Lung (tissue), 12 donors: Measurements from ENCODE around the gene COL9A3. TPM values are rescaled to one million over a fixed set of nuclear protein-coding genes. Genes with fewer than 3 reads are reported as not detected.

Experiments used
- ATAC-seq: fragments of 200-7000 bp; cut with Tn5 transposase; one replicate; pipeline ENCODE4 v1.9.1; 2020; ENCODE audit warnings: moderate number of reproducible peaks; ENCODE audit not compliant: insufficient read depth, low FRiP score
- DNase-seq, 3 donors: peaks; one replicate each; pipeline ENCODE4 v3.0.0-alpha.2; 2013 to 2017
- H3K27ac ChIP-seq, 2 donors: one replicate each; pipeline ENCODE4 v1.5.1; 2013; ENCODE audit warnings: mild to moderate bottlenecking in 2 of 2, moderate library complexity in 2 of 2, control low read depth in 1 of 2, inconsistent platforms in 1 of 2, low read depth in 1 of 2, low read length in 1 of 2
- H3K27me3 ChIP-seq, 3 donors: one replicate each; pipeline ENCODE4 v1.5.1; 2013; ENCODE audit warnings: low read length in 2 of 3; ENCODE audit not compliant: control insufficient read depth in 3 of 3, insufficient read depth in 3 of 3
- H3K36me3 ChIP-seq, 4 donors: one replicate each; pipeline ENCODE4 v1.5.1; 2013; ENCODE audit warnings: low read length in 4 of 4, mild to moderate bottlenecking in 1 of 4, moderate library complexity in 1 of 4; ENCODE audit not compliant: control insufficient read depth in 4 of 4, insufficient read depth in 4 of 4
- H3K4me1 ChIP-seq, 5 donors: one replicate each; pipeline ENCODE4 v1.5.1; 2013; ENCODE audit warnings: low read length in 5 of 5, mild to moderate bottlenecking in 2 of 5, moderate library complexity in 1 of 5; ENCODE audit not compliant: control insufficient read depth in 5 of 5, insufficient read depth in 5 of 5
- H3K4me3 ChIP-seq: one replicate; pipeline ENCODE4 v1.5.1; 2013; ENCODE audit warnings: mild to moderate bottlenecking, control low read depth, moderate library complexity
- H3K9ac ChIP-seq, 2 donors: one replicate each; pipeline ENCODE4 v1.5.1; 2013; ENCODE audit warnings: low read length in 2 of 2, control low read depth in 1 of 2; ENCODE audit not compliant: insufficient read depth in 1 of 2
- H3K9me3 ChIP-seq, 4 donors: one replicate each; pipeline ENCODE4 v1.5.1; 2013; ENCODE audit warnings: low read length in 3 of 4, mild to moderate bottlenecking in 1 of 4, moderate library complexity in 1 of 4; ENCODE audit not compliant: control insufficient read depth in 4 of 4, insufficient read depth in 3 of 4
- WGBS, 2 donors: extraction: QIAGEN DNeasy Blood & Tissue Kit; methylation state at CpG; one replicate each; pipeline ENCODE4 v1.1.7; 2013; 5-methylcytosine and 5-hydroxymethylcytosine counted together
- polyA plus RNA-seq, 2 donors: library from polyadenylated mRNA; stranded (reverse); fragments of 200-250 nt; gene quantifications; one replicate each; pipeline ENCODE4 v1.2.1, GENCODE V29; 2013
- total RNA-seq, 2 donors: library from RNA; depleted of rRNA in 1 of 2; stranded (reverse); fragments of >200 nt in 1 of 2; gene quantifications; one replicate each; pipeline ENCODE4 v1.2.1, GENCODE V29; 2014 to 2021
- TF ChIP-seq, protein P1 (sequence below): IDR thresholded peaks from 2 replicates; pipeline ENCODE4 v1.5.1; 2012; ENCODE audit warnings: mild to moderate bottlenecking; ENCODE audit errors: control extremely low read depth, extremely low read depth
- donor health status: control.
- donor health status: control.
- donor health status: Bipolar disorder and iron deficiency.
- donor health status: healthy.
- donor health status: DM: yes; HTN: yes; CAD: no.

The COL9A3 gene
- total and polyA plus RNA-seq, 4 donors = 0.55 to 26.1 (median 4.0) TPM

DNA sequence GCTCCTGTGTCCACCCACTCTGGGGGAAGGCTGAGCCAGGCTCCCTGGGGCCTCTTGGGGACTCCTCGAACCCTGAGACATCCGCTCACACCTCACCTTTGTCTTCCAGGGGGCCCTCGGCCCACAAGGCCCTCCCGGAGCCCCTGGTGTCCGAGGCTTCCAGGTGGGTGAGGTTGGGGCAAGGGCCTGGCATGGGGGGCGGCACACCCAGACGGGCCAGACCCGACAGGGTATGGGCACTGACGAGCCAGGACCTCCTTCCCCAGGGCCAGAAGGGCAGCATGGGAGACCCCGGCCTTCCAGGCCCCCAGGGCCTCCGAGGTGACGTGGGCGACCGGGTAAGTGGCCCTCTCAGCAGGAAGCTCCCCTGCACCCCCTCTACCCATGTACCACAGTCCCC, 13.4 kb downstream of the COL9A3 start:
- Histone ChIP-seq H3K27me3 (no peaks in the 10 kb centered on the region), H3K4me1 (peaks cover 0 to 24% (median 7%) of the 10 kb centered on the region in 5 donors), H3K27ac (no peak overlapping the region), H3K4me3 (no peak overlapping the region), H3K36me3 (no peaks in the 10 kb centered on the region), H3K9ac (no peak overlapping the region), H3K9me3 (no peaks in the 10 kb centered on the region)
- DNase-seq = no peak
- 93 to 94% methylated on average over 14 of the region's 14 CpGs for WGBS, 2 donors
- no peak for ATAC-seq
- TF ChIP-seq, protein P1, sequence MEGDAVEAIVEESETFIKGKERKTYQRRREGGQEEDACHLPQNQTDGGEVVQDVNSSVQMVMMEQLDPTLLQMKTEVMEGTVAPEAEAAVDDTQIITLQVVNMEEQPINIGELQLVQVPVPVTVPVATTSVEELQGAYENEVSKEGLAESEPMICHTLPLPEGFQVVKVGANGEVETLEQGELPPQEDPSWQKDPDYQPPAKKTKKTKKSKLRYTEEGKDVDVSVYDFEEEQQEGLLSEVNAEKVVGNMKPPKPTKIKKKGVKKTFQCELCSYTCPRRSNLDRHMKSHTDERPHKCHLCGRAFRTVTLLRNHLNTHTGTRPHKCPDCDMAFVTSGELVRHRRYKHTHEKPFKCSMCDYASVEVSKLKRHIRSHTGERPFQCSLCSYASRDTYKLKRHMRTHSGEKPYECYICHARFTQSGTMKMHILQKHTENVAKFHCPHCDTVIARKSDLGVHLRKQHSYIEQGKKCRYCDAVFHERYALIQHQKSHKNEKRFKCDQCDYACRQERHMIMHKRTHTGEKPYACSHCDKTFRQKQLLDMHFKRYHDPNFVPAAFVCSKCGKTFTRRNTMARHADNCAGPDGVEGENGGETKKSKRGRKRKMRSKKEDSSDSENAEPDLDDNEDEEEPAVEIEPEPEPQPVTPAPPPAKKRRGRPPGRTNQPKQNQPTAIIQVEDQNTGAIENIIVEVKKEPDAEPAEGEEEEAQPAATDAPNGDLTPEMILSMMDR = no peak

DNA sequence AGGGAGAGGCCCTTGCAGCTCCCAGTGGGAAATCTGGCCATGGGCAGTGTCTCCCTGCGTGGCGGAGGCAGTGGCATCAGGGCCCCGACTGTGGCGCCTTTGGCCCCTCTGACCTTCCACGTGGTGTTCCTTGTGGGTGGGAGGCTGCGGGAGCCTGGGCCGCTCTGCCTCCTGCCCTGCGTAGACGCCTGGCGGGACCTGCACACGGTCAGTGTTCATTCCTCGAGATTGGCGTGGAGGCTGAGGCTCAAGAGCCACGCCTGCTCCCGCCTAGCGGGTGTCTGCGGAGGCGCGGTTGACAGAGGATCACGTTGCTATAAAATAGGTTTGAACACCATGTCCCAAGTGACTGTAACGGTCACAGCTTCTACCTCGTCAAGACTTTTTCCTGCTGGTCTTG, 14.0 kb downstream of the COL9A3 start:
- Histone ChIP-seq H3K4me3 (no peak overlapping the region), H3K4me1 (peaks cover 0 to 24% (median 7%) of the 10 kb centered on the region in 5 donors), H3K9ac (no peak overlapping the region), H3K36me3 (no peaks in the 10 kb centered on the region), H3K27me3 (no peaks in the 10 kb centered on the region), H3K27ac (no peak overlapping the region), H3K9me3 (no peaks in the 10 kb centered on the region)
- DNase-seq = peak in 1 of 3 donors; percentile 11
- TF ChIP-seq, protein P1 = no peak
- no peak for ATAC-seq
- 78 to 88% methylated on average over 22 of the region's 22 CpGs for WGBS, 2 donors

DNA sequence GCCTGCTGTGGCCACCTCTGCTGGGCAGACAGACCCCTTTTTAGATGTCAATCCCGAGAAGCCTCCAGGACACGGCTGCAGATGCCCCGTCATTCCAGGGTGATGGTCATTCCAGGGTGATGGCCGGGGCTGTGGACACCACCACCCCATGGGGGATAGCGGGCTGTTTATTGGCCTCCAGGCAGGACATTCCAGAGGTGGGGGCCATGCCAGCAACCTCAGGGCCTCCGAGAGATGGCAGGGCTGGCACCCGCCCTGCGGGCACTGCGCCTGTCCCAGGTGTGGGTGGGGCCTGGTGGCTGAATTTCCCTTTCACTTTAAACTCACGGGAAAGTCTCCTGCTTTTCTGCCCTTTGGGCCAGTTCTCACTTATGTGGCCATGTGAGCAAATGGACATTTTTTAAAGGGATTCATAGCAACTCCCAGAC, 14.5 kb downstream of the COL9A3 start:
- TF ChIP-seq, protein P1 = no peak
- Histone ChIP-seq H3K4me1 (peaks cover 0 to 24% (median 7%) of the 10 kb centered on the region in 5 donors), H3K27ac (no peak overlapping the region), H3K4me3 (no peak overlapping the region), H3K27me3 (no peaks in the 10 kb centered on the region), H3K9ac (no peak overlapping the region), H3K36me3 (no peaks in the 10 kb centered on the region), H3K9me3 (no peaks in the 10 kb centered on the region)
- peak in 1 of 3 donors; percentile 9 for DNase-seq
- ATAC-seq = no peak
- WGBS, 2 donors = 75 to 88% methylated on average over 10 of the region's 10 CpGs

DNA sequence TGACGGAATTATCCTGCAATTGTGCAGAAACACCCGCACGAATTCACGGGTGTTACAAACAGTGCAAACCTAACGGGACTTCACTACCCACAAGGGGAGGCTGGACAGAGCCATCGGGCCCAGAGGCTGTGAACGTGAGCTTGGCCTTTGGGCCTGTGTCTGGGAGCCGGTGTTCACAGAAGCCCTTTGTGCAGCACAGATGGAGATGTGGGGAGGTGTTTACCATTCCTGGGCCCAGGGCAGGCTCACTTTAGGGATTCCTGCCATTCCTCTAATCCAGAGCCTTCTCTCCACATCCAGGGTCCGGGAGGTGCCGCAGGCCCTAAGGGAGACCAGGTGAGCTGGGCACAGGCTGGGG, 15.0 kb downstream of the COL9A3 start:
- H3K9me3 ChIP-seq = no peaks in the 10 kb centered on the region
- no peak overlapping the region for H3K9ac ChIP-seq
- DNase-seq = peak in 1 of 3 donors; percentile 7
- 80 to 85% methylated on average over 10 of the region's 10 CpGs for WGBS, 2 donors
- no peak overlapping the region for H3K4me3 ChIP-seq
- no peaks in the 10 kb centered on the region for H3K27me3 ChIP-seq
- TF ChIP-seq, protein P1 = no peak
- no peaks in the 10 kb centered on the region for H3K36me3 ChIP-seq
- H3K4me1 ChIP-seq = peaks cover 0 to 24% (median 7%) of the 10 kb centered on the region in 5 donors
- H3K27ac ChIP-seq = peak overlapping the region in 1 of 2 donors; percentile 10
- ATAC-seq = no peak
